IMR-90 (cell line): ENCODE measurements around the gene CLEC11A.

Source experiments
- BHLHE40 ChIP-seq: fragments of 150-350 bp; IDR thresholded peaks from 2 replicates; pipeline ENCODE4 v1.6.1; 2016; ENCODE audit warnings: mild to moderate bottlenecking, low read depth, low read length
- CEBPB ChIP-seq: IDR thresholded peaks from 2 replicates; pipeline ENCODE4 v1.6.1; 2012; ENCODE audit warnings: low read depth, low read length, improper control_type of control experiment
- CHD1 ChIP-seq: IDR thresholded peaks from 2 replicates; pipeline ENCODE4 v1.6.1; 2012; ENCODE audit warnings: low read depth, low read length, improper control_type of control experiment
- CTCF ChIP-seq: conservative IDR thresholded peaks from 2 replicates; pipeline ENCODE4 v1.5.1; 2012; ENCODE audit warnings: mild to moderate bottlenecking, low read depth, low read length, improper control_type of control experiment
- ELK1 ChIP-seq: fragments of 150-350 bp; IDR thresholded peaks from 2 replicates; pipeline ENCODE4 v1.6.1; 2016; ENCODE audit warnings: low read depth, mild to moderate bottlenecking, low read length, moderate library complexity, borderline replicate concordance
- FOS ChIP-seq: fragments of 150-350 bp; IDR thresholded peaks from 2 replicates; pipeline ENCODE4 v1.6.1; 2016; ENCODE audit warnings: low read depth, low read length
- MAZ ChIP-seq: IDR thresholded peaks from 2 replicates; pipeline ENCODE4 v1.6.1; 2012; ENCODE audit warnings: low read depth, mild to moderate bottlenecking, low read length, improper control_type of control experiment, moderate library complexity, borderline replicate concordance
- POLR2A ChIP-seq: IDR thresholded peaks from 2 replicates; pipeline ENCODE4 v1.6.1; 2012; ENCODE audit warnings: mild to moderate bottlenecking, low read depth, low read length
- RAD21 ChIP-seq: IDR thresholded peaks from 2 replicates; pipeline ENCODE4 v1.6.1; 2012; ENCODE audit warnings: low read length, improper control_type of control experiment
- RCOR1 ChIP-seq: IDR thresholded peaks from 2 replicates; pipeline ENCODE4 v1.6.1; 2012; ENCODE audit warnings: mild to moderate bottlenecking, low read length, improper control_type of control experiment; ENCODE audit not compliant: insufficient replicate concordance
- RFX5 ChIP-seq: IDR thresholded peaks from 2 replicates; pipeline ENCODE4 v1.8.0; 2012; ENCODE audit warnings: low read depth, mild to moderate bottlenecking, low read length, moderate library complexity
- SMC3 ChIP-seq: fragments of 150-350 bp; IDR thresholded peaks from 2 replicates; pipeline ENCODE4 v1.6.1; 2016; ENCODE audit warnings: low read depth, mild to moderate bottlenecking, antibody characterized with exemption, low read length, moderate library complexity
- USF2 ChIP-seq: fragments of 150-350 bp; IDR thresholded peaks from 2 replicates; pipeline ENCODE4 v1.6.1; 2017; ENCODE audit warnings: mild to moderate bottlenecking, antibody characterized with exemption, low read length, low read depth

- no peak for TF ChIP-seq POLR2A
- TF ChIP-seq CTCF = no peak
- no peak for TF ChIP-seq RAD21
- no peak for TF ChIP-seq ELK1
- TF ChIP-seq SMC3 = no peak
- TF ChIP-seq BHLHE40 = no peak
- TF ChIP-seq RCOR1 = no peak
- TF ChIP-seq CEBPB = no peak
- no peak for TF ChIP-seq USF2
- TF ChIP-seq RFX5 = no peak
- TF ChIP-seq CHD1 = no peak
- no peak for TF ChIP-seq FOS
- TF ChIP-seq MAZ = no peak
These were observed 27.7 kb upstream of the CLEC11A start for GRCh38 chr19:50695251-50696093.
